CD4-positive, alpha-beta T cell treated with Interleukin-21 for 1 hour (primary cell): Measurements from ENCODE around the gene TSPAN31.
A peak's percentile ranks its signal among the peaks of the same experiment; 100 is the strongest.

Experiments used
- DNase-seq: peaks from one replicate; pipeline ENCODE4 v3.0.0-alpha.2; 2020

Gene TSPAN31

DNA sequence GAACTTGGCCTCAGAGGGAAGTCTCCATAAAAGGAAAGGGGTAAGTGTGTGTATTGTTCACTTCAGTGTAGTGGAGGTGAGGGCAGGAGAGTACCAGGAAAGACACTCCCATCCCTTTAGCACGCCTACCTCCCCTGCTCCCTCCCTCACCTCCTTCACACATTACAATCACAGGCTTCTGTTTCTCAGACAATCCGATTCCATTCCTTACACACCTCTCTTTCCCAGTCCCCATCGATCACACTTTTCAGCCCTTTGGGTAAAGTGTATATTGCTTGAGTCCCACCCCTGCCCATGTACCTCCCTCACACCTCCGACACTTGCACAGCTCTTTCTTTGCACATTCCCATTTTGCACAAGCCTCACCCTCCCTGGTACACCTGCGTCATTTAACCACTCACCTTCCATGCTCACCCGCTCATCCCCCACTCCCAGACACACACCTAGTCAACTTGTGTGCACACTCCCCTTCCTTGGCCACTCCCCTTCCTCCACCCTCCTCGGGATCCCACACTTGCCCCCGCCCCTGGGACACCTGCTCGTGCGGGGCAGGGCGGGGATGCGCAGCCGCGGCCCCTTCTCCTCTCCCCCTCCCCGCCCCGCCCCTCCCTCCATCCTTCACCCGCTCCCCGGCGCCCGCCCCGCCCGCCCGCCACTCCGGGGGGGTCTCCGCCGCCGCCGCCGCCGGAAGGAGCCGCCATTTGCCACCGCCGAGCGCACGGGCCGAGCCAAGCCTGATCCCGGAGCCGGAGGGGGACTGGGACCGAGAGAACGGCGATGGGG lies 9.8 kb downstream of the TSPAN31 start, which contains the start of gene MARCHF9:
Gene MARCHF9, plus strand, starts transcription at position 693 of the 783 bp plus-strand sequence. CDS start 426 bp downstream, outside the sequence.
- DNase-seq = peak; percentile 94

DNA sequence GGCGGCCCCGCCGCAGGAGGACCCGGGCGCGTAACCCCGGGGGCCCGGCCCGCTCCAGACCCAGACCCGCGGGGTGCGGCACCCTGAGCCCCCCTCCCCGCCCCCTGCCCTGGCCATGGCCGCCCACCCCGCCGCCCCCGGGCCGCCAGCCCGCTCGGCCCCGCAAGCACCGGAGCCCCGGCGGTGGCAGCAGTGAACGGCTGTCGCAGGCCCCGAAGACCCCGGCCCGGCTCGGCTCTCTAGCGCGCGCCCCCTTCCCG lies 10.3 kb downstream of the TSPAN31 start:
- DNase-seq = no peak

DNA sequence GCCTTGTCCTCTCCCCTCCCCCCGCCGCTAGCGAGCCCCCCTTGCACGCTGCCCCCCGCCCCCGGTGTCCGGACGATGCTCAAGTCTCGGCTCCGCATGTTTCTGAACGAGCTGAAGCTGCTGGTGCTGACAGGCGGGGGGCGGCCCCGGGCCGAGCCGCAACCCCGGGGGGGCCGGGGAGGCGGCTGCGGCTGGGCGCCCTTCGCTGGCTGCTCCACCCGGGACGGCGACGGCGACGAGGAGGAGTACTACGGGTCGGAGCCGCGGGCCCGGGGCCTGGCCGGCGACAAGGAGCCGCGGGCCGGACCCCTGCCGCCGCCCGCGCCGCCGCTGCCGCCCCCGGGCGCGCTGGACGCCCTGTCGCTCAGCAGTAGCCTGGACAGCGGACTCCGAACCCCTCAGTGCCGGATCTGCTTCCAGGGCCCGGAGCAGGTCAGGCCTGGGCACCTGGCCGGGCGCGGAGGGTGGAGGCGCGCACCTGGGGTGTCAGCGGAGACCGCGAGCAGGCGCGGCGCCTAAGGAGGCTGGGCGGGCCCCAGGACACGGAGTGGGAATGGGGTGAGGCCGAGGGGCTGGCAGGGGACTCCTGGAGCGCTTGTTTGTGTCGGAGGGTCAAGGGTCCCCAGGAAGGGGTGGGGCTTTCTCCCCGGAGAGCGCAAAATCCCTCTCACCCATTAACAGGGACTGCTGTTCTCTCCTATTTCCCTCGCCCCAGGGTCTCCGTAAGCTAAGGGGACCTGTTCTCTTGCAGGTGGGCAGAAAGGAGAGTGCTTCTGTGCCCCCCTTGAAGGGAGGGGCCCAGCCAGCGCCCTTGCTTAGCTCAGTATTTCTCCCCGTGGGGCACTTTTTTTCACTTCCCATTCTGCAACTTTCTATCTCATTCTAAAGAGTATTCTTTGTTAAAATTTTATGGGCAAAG lies 10.9 kb downstream of the TSPAN31 start:
- peak; percentile 57 for DNase-seq

DNA sequence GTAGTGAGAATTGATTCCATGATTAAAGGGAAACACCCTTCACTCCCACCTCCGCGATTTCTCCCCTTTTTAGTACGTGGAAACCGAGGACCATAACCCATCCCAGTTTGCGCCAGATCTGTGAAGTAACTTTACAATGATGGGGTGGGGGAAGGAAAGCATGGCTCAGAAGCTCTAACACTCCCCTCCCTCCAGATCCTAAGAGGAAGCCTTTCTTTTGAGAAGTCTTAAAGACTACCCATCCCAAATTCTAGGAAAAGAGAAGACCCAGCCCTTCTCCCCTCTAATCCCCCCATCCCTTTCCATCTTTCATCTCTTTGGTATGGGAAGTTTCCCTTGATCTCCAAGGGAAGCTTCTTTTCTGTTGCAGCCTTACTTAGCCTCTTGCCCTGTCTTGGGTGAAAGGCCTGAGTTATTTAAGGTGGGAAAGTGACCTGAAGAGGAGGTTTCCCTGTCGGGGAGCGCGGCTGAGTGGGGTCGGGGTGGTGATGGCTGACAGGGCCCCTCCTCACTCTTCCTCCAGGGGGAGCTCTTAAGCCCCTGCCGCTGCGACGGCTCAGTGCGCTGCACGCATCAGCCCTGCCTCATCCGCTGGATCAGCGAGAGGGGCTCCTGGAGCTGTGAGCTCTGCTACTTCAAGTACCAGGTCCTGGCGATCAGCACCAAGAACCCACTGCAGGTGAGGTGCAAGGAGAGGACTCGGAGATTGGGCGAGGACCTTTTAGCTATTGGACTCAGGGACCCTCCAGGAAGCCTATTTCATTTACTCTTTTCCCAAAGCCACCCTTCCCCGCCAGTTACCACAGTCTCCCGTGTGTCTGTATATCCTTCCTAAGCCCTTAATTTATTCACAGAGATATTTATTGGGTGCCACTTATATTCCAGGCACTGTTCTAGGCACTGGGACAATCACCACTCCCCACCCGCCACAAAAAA lies 11.8 kb downstream of the TSPAN31 start:
- peak; percentile 79 for DNase-seq

GRCh38 chr12:57757771-57758170 lies 12.9 kb downstream of the TSPAN31 start:
- DNase-seq = no peak

- no peak for DNase-seq
These were observed 13.9 kb downstream of the TSPAN31 start for GRCh38 chr12:57758552-57759359.

DNA sequence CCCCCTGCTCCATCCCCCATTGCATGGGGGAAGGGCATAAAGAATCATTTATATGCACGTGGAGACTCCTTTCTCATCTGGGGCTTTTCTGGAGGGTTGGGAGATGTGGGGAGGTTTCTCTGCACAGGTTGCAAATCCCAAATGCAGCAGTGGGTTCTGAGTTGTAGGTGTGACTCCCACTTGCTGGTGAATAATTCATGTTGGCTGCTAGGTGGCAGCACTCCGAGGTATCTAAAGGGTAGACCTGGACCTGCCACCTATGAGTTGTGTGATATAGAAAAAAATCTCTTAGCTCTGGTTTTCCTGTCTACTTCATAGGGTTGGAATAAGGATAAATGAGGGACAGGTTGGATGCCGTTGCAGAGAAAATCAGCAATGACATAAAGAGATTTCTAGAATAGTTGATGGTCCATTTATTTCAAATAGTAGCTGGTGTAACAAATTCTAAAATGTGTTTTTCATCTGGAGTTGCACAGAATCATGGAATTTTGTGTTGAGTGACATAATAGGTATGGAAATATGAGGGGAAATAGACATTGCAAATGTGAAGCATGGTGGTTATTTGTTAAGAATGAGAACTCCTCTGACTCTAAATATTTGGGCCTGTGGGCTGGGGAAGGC lies 14.6 kb downstream of the TSPAN31 start:
- DNase-seq = peak; percentile 67

GRCh38 chr12:57760347-57760982 lies 15.6 kb downstream of the TSPAN31 start:
- DNase-seq = no peak

- DNase-seq = no peak
These were observed 16.7 kb downstream of the TSPAN31 start for GRCh38 chr12:57761391-57761998.

DNA sequence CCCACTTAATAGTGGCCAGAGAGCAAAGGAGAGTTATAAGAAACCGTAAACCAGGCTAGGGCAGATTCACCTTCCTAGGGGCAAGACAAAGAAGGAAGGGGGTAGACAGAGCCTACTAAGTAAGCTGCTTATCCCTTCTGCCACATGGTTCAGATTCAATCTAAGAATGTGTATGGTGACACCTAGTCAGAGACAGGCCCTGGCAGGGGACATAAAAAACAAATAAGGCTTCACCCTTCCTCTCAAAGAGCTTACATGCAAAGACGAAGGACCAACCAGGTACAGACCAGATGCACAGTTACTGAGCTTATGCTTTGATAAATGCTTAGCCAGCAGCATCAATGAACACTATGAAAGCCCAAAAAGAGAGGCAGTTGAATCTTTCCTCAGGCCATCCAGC lies 17.6 kb downstream of the TSPAN31 start:
- DNase-seq = no peak

- DNase-seq = no peak
These were observed 19.2 kb downstream of the TSPAN31 start for GRCh38 chr12:57763881-57764661.

DNA sequence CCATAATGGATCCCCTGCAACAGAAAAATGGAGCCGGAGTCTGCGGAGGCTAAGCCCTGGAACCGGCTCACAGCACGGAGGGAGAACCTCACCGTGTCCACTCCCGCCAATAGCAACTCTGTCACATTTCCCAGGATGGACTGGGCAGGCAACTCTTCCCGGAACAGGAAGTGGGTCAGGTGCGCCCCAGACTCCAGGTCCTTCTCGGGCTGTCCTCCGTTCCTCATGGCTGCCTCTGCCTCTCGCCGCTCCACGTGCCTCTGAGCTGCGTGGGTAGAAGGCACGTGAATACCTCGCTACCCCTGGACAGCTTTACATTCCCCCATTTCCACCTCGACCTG lies 19.8 kb downstream of the TSPAN31 start:
- DNase-seq = no peak

DNA sequence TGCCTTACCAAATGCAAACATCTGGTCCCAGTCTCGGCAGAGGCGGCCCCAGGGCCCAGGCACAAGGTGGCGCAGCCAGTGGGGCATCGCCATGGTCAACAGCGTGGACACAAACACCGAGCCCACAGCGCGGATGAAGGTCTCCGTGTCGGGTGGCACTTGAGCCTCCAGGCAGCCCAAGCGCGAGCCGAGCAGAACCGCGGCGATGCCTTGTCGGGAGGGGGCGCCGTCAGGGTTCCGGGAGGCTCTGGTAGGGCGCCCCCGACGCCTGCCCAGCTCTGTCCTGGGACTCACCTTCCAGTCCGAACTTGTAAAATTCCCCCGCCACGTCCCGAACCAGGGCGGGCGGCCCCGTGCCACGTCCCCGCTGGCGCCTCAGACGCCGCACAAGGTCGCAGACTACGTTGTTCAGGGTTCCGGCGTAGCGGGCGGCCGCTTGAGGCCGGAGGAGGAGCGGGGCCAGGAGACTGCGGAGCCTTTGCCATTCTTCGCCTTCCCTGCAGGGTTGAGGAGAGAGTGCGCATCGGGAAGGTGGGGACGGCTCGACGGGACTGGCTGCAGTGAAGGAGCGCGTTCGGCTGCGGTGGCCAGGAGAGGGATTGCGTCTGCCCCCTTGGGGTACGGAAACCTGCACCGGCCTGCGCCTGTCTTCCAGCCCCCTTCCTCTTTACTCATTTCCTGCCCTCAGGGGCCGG lies 20.3 kb downstream of the TSPAN31 start:
- peak; percentile 47 for DNase-seq

DNA sequence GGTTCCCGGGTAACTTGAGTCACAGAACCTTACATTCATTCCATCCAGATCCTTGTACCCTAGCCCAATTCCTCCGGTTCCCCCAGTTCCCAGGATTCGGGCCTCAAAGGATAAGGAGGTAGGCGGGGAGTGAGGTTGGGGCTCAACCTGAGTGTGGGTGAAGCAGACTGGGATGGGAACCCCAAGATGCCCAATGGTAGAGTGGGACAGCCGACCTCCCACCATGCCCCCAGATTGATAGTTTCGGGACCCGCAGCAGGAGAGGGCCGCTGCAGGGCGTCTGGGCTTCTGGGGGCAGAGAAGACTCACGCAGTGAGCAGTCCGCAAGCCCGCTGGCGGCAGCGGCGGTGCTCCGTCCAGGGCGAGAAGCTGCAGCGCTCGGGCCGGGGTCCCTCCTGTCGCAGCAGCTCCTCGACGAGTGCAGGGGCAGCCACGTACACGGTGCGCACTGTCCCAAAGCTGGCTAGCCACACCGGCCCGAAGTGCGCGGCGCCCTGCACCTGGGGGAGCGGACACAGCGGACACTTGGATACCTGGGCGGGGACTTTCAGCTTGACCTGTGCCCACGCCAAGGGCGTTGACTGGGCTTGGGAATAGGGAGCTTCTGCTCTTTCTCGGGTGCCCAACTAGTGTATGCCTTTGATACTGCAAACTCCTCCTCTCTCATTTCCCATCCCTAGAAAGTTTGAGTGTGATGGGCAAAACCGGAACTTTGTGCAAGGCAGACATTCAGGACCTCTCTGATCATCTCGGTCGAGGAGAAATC lies 21.0 kb downstream of the TSPAN31 start:
- DNase-seq = no peak

- DNase-seq = no peak
These were observed 21.8 kb downstream of the TSPAN31 start, which contains the start of gene CYP27B1 for GRCh38 chr12:57766464-57767304. Gene CYP27B1, minus strand, starts transcription at chr12:57767078. Its CDS starts 37 bp downstream, at chr12:57767041.

GRCh38 chr12:57767305-57767698 lies 22.5 kb downstream of the TSPAN31 start:
- DNase-seq = no peak

DNA sequence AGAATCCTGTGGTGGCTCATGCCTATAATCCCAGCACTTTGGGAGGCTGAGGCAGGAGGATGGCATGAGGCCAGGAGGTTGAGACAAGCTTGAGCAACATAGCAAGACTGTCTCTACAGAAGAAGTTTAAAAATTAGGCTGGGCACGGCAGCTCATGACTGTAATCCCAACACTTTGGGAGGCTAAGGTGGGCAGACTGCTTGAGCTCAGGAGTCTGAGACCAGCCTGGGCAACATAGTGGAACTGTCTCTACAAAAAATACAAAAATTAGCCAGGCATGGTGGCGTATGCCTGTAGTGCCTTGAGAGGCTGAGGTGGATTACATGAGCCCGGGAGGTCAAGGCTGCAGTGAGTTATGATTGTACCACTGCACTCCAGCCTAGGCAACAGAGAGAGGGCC lies 23.0 kb downstream of the TSPAN31 start:
- DNase-seq = no peak
